ENCODE results near the gene ABHD17A. TPM values are rescaled to one million over a fixed set of nuclear protein-coding genes. Genes with fewer than 3 reads are reported as not detected.

ABHD17A gene
- total RNA-seq, 2 experiments from 2014 or later: 112 to 113 TPM

GRCh38 chr19:1865172-1866010, 19.9 kb downstream of the ABHD17A start:
- Mint-ChIP-seq H3K36me3 (ENCODE audit: low read depth) (peaks cover 15% of the 10 kb centered on the region), H3K4me1 (ENCODE audit: low read depth) (peaks cover 25% of the 10 kb centered on the region), H3K4me3 (peak overlapping the region; percentile 76), H3K27me3 (no peaks in the 10 kb centered on the region), H3K9me3 (no peaks in the 10 kb centered on the region), H3K27ac (peak overlapping the region; percentile 82)
- ChIA-PET CTCF (interaction anchor here (0.5 to 1.6 kb wide), 12 partner anchors 9 to 215 kb away, joined by 3 to 7 read pairs (median 3); no protein-coding TSS in a partner anchor), POLR2A (interaction anchor here (1.1 to 4.0 kb wide), 4 partner anchors 9 to 32 kb away, joined by 4 to 39 read pairs (median 4); no protein-coding TSS in a partner anchor)
- no peak for ATAC-seq
- intact Hi-C loops (cut with micrococcal nuclease): no loop called here
- no peak for DNase-seq
- TF ChIP-seq CTCF (IDR thresholded peaks at IDR 0.05): no peak

DNA sequence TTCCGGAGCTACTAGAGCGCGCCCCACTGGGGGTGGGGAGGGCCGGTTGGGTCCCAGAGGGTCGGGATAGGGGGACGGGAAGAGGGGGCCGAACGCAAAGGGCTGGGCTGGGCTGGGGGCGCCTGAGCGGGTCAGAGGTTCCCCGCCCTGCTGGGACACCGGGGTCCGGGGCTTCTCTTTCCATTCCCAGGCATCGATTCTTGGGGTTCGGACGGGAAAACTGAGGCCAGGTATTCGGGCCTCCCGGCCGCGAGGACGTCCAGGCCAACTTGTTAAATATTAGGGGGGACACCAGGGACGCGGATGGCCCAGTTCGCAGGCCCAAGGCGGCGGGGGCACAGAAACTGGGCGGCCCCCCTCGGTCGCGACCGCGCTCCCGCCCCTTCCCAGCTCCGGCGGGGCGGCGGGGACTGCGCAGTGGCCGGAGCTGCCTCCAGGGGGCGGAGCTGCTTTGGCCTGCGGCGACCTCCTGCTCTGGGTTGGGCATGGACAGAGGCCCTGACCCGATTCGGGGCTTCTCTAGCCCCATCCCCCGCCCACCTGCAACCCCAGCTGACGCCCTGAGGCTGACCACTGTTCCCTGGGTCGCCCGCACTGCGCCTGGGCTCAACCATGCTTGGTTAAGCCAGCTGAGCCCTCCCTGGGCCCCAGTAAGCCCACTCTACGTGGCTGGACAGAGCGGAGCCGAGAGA, 20.7 kb downstream of the ABHD17A start:
- Mint-ChIP-seq H3K27ac (peak overlapping the region; percentile 82), H3K27me3 (no peaks in the 10 kb centered on the region), H3K4me3 (peak overlapping the region; percentile 76), H3K9me3 (no peaks in the 10 kb centered on the region), H3K36me3 (ENCODE audit: low read depth) (peaks cover 14% of the 10 kb centered on the region), H3K4me1 (ENCODE audit: low read depth) (peaks cover 28% of the 10 kb centered on the region)
- TF ChIP-seq CTCF (IDR thresholded peaks at IDR 0.05): peak; percentile 82
- peak; percentile 17 for ATAC-seq
- intact Hi-C loops (cut with micrococcal nuclease): no loop called here
- ChIA-PET CTCF (interaction anchor here (0.5 to 1.6 kb wide), 11 partner anchors 9 to 230 kb away, joined by 3 to 7 read pairs (median 3); no protein-coding TSS in a partner anchor), POLR2A (interaction anchor here (1.1 to 4.0 kb wide), 4 partner anchors 8 to 32 kb away, joined by 4 to 39 read pairs (median 4); no protein-coding TSS in a partner anchor)
- peak; percentile 70 for DNase-seq

- Mint-ChIP-seq H3K4me1 (ENCODE audit: low read depth) (peaks cover 32% of the 10 kb centered on the region), H3K4me3 (peak overlapping the region; percentile 76), H3K9me3 (no peaks in the 10 kb centered on the region), H3K27ac (peak overlapping the region; percentile 82), H3K36me3 (ENCODE audit: low read depth) (peaks cover 13% of the 10 kb centered on the region), H3K27me3 (no peaks in the 10 kb centered on the region)
- DNase-seq (peak; percentile 95), ATAC-seq (peak; percentile 80)
- intact Hi-C loops (cut with micrococcal nuclease): no loop called here
- ChIA-PET CTCF (interaction anchor here (0.6 to 1.6 kb wide), 10 partner anchors 8 to 231 kb away, joined by 3 to 7 read pairs (median 3); no protein-coding TSS in a partner anchor), POLR2A (interaction anchor here (1.1 to 4.0 kb wide), 4 partner anchors 8 to 33 kb away, joined by 4 to 39 read pairs (median 4); no protein-coding TSS in a partner anchor)
- no peak for TF ChIP-seq CTCF (IDR thresholded peaks at IDR 0.05)
These were observed 21.4 kb downstream of the ABHD17A start for GRCh38 chr19:1863638-1864479.

DNA sequence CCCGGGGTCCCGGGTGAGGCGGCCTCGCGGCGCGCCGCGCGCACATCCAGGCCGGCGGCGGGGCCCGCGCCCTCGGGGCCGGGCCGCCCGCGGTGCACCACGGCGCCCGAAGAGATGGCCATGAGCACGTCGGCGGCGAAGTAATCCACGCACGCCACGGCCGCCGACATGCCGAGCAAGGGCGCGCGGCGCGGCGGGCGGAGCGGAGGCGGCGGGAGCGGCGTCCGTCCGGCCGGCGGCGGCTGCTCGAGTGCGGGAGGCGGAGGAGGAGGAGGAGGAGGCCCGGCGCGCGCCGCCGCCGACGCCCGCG, 22.0 kb downstream of the ABHD17A start, which contains the start of gene KLF16:
Gene KLF16 (minus strand): TSS at position 252 of the 310 bp plus-strand sequence. CDS start 82 bp downstream, at position 170.
- Mint-ChIP-seq H3K27me3 (no peaks in the 10 kb centered on the region), H3K4me1 (ENCODE audit: low read depth) (peaks cover 35% of the 10 kb centered on the region), H3K9me3 (no peaks in the 10 kb centered on the region), H3K27ac (peak within 1 kb of the TSS; percentile 92), H3K36me3 (ENCODE audit: low read depth) (peaks cover 11% of the 10 kb centered on the region), H3K4me3 (peak within 1 kb of the TSS; percentile 95)
- no peak for TF ChIP-seq CTCF (IDR thresholded peaks at IDR 0.05)
- ATAC-seq: peak; percentile 0
- CTCF ChIA-PET: no interaction called here
- intact Hi-C loops (cut with micrococcal nuclease): no loop called here
- POLR2A ChIA-PET: no interaction called here
- no peak for DNase-seq

All from activated CD8-positive, alpha-beta T cell treated with anti-CD3 and anti-CD28 coated beads for 36 hours (primary cell).